ENCODE data around the gene TOM1L2. TPM values are rescaled to one million over a fixed set of nuclear protein-coding genes. Genes with fewer than 3 reads are reported as not detected.

Gene TOM1L2
- total RNA-seq, 2 experiments from 2014 or later = 29.5 to 32.0 TPM

DNA sequence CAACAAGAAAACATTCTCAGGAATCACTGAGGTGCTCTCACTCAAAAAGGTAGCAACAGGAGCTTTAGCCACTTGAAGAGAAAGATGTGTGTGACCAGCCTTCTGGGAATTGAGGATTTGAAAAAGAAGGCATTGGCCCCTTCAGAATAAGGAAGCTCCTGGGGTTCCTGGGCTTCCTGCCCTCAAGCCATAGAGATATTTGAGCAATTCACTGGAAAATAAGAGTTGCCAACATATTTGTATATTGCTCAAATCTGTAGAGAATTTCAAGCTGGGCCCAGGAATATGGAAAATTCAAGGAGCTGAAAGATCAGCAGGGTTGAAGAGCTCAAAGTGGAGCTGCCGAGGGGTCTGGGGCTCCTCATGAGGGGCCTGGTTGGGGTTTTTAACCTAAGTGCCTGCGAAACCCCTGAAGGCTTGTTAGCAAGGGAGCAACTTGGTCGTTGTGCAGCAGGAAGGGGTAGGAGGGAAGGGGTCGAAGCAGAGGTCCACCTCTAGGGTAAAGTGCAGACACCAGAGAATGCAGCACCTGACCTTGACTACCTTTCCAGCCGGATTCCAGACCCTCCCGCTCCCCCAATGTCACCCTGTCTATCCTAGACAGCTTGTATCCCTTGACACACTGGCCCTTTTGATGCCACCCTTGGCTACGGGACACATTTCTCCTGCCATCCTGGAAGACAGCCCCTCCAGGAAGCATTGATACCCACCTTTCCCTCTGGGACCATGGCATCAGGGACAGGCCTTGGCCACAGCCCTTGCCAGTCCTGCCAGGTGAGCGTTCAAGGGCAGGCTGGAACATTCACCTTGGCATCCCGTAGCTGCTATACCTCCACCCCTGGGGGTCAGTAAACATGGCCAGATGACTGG is 67.8 kb downstream of the TOM1L2 start:
- POLR2A ChIA-PET = no interaction called here
- CTCF ChIA-PET = interaction anchor here (1.1 kb wide), 1 partner anchor 16 kb away, joined by 3 read pairs; no protein-coding TSS in a partner anchor
- no peak for DNase-seq

DNA sequence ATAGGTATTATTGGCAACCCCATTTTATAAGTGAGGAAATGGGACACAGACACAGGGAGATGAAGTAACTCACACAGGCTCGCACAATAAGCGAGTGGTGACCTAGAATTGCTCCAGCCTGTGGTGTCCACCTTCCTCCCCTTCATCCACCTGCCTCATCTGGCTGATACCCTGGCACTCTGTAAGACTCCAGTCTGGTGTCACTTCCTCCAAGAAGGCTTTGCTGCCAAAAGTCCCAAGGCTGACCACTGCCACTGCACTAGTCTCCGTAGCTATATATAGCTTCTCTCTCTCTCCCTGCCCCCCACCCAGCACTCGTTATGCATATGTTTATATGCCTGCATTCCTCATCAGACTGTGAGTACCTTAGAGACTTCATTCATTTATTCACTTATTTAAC is 69.3 kb downstream of the TOM1L2 start:
- POLR2A ChIA-PET = no interaction called here
- no peak overlapping the region for H3K4me3 Mint-ChIP-seq
- H3K27ac Mint-ChIP-seq = no peak overlapping the region
- DNase-seq = no peak
- H3K36me3 Mint-ChIP-seq (ENCODE audit: low read depth) = peaks cover 13% of the 10 kb centered on the region
- H3K27me3 Mint-ChIP-seq = no peaks in the 10 kb centered on the region
- CTCF ChIA-PET = interaction anchor here (0.7 kb wide), 1 partner anchor 15 kb away, joined by 3 read pairs; no protein-coding TSS in a partner anchor
- no peaks in the 10 kb centered on the region for H3K9me3 Mint-ChIP-seq
- H3K4me1 Mint-ChIP-seq = peaks cover 5% of the 10 kb centered on the region

More for the DNA sequence above, 67.8 kb downstream of the TOM1L2 start:
- Mint-ChIP-seq H3K27me3 (no peaks in the 10 kb centered on the region), H3K4me1 (no peaks in the 10 kb centered on the region), H3K4me3 (no peak overlapping the region), H3K27ac (no peak overlapping the region), H3K36me3 (ENCODE audit: low read depth) (peaks cover 5% of the 10 kb centered on the region), H3K9me3 (no peaks in the 10 kb centered on the region)

DNA sequence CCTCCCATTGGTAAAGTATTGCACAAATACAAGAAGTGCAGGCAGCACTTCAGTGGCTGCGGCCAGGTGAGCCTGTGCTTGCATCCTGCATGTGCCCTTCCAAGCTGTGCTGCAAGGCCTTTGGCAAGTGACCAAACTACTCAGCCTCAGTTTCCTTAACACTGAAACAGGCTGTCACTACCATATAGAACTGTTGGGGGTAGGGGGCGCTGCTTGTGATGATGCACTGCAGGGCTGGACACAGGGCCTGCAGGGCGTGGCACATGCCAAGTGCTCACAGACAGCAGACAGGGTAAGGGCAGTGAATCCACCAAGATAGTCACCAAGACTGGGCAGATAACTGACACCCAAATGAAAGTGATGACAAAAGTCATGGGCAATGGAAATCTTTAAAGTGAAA is 69.8 kb downstream of the TOM1L2 start:
- Mint-ChIP-seq H3K27me3 (no peaks in the 10 kb centered on the region), H3K4me3 (no peak overlapping the region), H3K4me1 (peaks cover 8% of the 10 kb centered on the region), H3K27ac (no peak overlapping the region), H3K36me3 (ENCODE audit: low read depth) (peaks cover 15% of the 10 kb centered on the region), H3K9me3 (no peaks in the 10 kb centered on the region)
- DNase-seq = no peak
- POLR2A ChIA-PET = no interaction called here
- CTCF ChIA-PET = interaction anchor here (0.6 kb wide), 2 partner anchors 56 to 128 kb away, joined by 3 read pairs; no protein-coding TSS in a partner anchor

DNA sequence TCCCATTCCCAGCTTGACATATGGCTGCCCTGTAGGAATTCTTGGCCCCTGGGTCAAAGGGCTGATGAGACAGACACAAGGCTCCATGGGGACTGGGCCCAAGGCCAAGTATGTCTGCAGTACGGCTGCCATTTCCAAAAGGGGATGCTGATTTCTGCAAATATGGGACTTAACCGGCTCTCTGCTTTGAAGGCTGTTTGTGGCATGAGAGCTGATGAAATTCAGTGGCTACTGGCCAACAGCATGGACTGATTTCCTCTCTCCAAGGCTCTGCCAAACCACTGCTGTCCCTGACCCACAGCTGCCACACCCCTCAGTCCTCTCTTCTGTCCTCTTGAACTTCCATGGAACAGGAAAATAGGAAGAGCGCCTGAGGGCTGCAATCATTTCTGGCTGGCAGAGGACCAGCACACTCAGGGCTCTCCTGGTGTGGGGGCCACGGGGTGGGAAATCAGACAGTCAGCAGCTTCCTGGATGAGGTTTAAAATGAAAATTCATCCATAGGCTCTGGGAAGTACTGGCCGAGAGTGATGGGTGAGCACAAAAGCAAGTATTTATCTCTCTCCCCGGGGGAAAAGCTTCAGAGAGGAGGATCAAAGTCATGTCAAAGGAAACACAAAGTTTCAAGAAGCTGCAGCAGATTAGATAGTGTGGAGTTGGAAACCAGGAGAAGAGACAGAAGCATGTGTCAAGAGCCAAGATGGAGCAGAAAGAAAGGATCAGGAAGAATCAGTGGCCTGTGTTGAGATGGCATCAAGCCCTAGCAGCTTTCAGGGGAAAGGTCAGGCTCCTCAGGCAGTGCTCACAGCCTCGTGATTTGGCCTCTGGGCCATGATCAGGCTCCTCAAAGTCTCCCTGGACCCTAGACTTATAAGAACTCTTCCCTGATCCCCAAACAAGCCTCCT is 71.3 kb downstream of the TOM1L2 start:
- ChIA-PET CTCF (interaction anchor here (0.5 to 1.5 kb wide), 5 partner anchors 9 to 280 kb away, joined by 3 to 4 read pairs (median 3); no protein-coding TSS in a partner anchor), POLR2A (no interaction called here)
- Mint-ChIP-seq H3K4me1 (peaks cover 12% of the 10 kb centered on the region), H3K36me3 (ENCODE audit: low read depth) (peaks cover 13% of the 10 kb centered on the region), H3K4me3 (no peak overlapping the region), H3K27me3 (no peaks in the 10 kb centered on the region), H3K27ac (peak overlapping the region; percentile 31), H3K9me3 (no peaks in the 10 kb centered on the region)
- DNase-seq = no peak

DNA sequence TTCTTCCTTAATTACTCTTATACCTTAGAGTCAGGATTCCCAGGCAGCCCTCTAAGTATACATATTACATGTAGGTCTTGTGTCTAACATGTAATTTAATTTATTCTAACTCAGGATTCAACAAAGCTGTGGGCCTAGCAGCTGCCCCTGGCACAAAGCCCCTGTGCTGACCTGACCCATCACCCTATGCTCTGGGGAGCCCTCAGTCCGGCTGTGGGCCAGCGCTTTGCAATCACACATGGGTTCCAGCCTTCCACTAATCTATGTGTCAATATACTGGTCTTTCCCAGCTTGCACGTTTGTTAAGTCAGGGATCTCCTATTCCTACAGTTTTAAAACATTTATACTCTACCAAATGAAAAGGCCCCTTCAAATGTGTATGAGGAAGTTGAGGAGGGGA is 72.7 kb downstream of the TOM1L2 start:
- DNase-seq = no peak
- H3K4me1 Mint-ChIP-seq = peaks cover 12% of the 10 kb centered on the region
- ChIA-PET POLR2A (no interaction called here), CTCF (interaction anchor here (1.5 kb wide), 1 partner anchor 37 kb away, joined by 4 read pairs; no protein-coding TSS in a partner anchor)
- H3K4me3 Mint-ChIP-seq = no peak overlapping the region
- no peaks in the 10 kb centered on the region for H3K27me3 Mint-ChIP-seq
- H3K27ac Mint-ChIP-seq = no peak overlapping the region
- H3K36me3 Mint-ChIP-seq (ENCODE audit: low read depth) = peaks cover 13% of the 10 kb centered on the region
- H3K9me3 Mint-ChIP-seq = no peaks in the 10 kb centered on the region

DNA sequence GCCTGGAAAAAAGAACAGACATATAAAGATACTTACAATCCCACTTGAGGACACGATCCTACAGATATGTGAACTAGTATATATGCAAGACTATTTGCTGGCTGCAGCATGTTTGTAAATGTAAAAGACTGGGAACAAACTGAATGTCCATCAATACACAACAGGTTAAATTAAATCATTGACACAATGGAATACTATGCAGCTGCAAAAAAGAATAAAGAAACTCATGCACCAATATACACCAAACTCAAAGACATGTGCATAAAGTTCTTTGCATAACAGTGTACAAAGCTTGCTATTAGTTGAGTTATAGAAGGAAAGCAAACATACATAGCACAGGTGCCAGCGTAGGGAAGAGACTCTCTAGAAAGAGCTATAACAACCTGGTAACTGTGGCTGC is 73.5 kb downstream of the TOM1L2 start:
- Mint-ChIP-seq H3K4me1 (peaks cover 12% of the 10 kb centered on the region), H3K27ac (no peak overlapping the region), H3K4me3 (no peak overlapping the region), H3K27me3 (no peaks in the 10 kb centered on the region), H3K9me3 (no peaks in the 10 kb centered on the region), H3K36me3 (ENCODE audit: low read depth) (peaks cover 13% of the 10 kb centered on the region)
- no peak for DNase-seq
- ChIA-PET CTCF (no interaction called here), POLR2A (no interaction called here)

DNA sequence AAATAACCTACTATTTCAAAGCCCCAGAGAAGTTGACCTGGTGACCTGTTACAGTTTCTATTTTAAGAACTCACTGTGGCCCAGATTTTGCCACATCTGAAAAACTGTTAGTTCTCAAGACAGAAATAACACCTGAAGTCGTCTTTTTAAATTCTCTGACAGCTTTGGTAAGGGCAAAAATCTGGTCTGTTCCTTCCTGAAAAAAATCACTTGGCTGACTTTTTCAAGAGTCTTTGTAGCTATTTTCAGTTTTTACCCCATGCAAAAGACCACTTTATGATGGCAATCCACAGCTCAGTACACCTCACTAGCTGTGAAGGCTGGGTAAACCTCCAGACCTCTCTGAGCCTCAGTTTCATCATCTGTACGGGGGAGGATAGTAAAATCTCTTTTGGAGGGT is 74.8 kb downstream of the TOM1L2 start:
- Mint-ChIP-seq H3K4me1 (peaks cover 15% of the 10 kb centered on the region), H3K4me3 (no peak overlapping the region), H3K27me3 (no peaks in the 10 kb centered on the region), H3K36me3 (ENCODE audit: low read depth) (peaks cover 21% of the 10 kb centered on the region), H3K9me3 (no peaks in the 10 kb centered on the region), H3K27ac (no peak overlapping the region)
- no peak for DNase-seq
- POLR2A ChIA-PET = no interaction called here
- CTCF ChIA-PET = interaction anchor here (1.0 to 1.5 kb wide), 2 partner anchors 22 to 218 kb away, joined by 3 read pairs; no protein-coding TSS in a partner anchor

DNA sequence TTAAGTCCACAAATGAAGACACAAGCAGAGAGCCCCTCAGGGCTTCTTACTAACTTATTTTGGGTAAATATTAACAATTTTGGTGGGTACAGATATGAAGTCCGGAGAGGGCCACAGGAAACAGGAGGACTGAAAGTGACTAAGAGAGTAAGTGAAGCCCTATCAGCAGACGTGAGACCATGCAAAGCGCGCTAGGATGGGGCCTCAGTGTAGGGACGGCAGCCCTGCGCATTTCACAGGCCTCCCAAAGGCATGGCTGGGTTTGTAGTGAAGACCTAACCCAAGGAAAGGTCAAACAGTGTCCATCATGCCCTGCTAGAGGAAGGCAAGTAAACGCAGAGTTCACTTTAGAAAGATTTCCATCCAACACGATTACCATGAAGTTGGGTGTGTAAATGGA is 75.5 kb downstream of the TOM1L2 start:
- no peak overlapping the region for H3K27ac Mint-ChIP-seq
- ChIA-PET CTCF (interaction anchor here (1.5 kb wide), 1 partner anchor 217 kb away, joined by 3 read pairs; no protein-coding TSS in a partner anchor), POLR2A (no interaction called here)
- no peaks in the 10 kb centered on the region for H3K9me3 Mint-ChIP-seq
- no peaks in the 10 kb centered on the region for H3K27me3 Mint-ChIP-seq
- no peak overlapping the region for H3K4me3 Mint-ChIP-seq
- peaks cover 21% of the 10 kb centered on the region for H3K4me1 Mint-ChIP-seq
- no peak for DNase-seq
- peaks cover 21% of the 10 kb centered on the region for H3K36me3 Mint-ChIP-seq (ENCODE audit: low read depth)

DNA sequence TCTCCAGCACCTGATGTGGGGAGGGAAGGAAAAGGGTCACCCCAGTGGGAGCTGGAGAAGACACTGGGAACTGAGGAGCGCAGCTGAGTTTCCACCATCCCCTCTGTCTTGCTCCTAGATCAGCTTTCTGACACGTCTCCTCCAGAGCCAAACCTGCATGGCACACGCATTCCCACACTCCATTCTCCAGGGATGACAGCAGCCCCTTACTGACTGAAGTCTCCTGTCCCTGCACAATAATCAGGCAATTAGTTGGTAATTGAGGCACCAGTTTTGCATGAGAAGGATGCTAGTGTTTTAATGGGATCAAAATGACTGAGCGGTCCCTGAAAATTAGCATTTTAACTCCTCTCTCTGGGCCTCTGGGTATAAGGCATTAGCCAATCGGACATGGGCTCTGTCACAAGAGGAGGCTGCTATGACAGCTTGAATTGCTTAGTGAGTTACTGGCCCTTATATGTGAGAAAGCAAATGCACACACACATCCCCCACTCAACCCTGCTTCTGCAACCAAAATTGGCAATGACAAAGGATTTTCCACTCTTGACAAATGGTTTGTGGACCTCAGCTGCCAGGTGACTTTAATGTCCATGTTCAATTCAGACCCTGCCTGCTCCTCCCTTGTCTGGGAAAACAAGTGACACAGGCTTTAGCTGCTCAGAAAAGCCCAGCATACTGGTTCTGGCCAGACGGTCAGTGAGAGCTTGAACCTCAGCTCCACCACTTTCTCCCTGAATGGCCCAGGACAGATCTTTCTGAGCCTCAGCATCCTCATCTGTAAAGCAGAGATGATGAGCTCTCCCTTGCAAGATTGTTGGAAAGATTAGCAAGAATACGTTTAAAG is 78.2 kb downstream of the TOM1L2 start:
- H3K4me1 Mint-ChIP-seq = peaks cover 24% of the 10 kb centered on the region
- no peaks in the 10 kb centered on the region for H3K9me3 Mint-ChIP-seq
- ChIA-PET CTCF (interaction anchor here (0.6 to 0.9 kb wide), 2 partner anchors 25 to 88 kb away, joined by 3 read pairs; no protein-coding TSS in a partner anchor), POLR2A (no interaction called here)
- DNase-seq = no peak
- peaks cover 21% of the 10 kb centered on the region for H3K36me3 Mint-ChIP-seq (ENCODE audit: low read depth)
- H3K27me3 Mint-ChIP-seq = no peaks in the 10 kb centered on the region
- no peak overlapping the region for H3K4me3 Mint-ChIP-seq
- no peak overlapping the region for H3K27ac Mint-ChIP-seq

DNA sequence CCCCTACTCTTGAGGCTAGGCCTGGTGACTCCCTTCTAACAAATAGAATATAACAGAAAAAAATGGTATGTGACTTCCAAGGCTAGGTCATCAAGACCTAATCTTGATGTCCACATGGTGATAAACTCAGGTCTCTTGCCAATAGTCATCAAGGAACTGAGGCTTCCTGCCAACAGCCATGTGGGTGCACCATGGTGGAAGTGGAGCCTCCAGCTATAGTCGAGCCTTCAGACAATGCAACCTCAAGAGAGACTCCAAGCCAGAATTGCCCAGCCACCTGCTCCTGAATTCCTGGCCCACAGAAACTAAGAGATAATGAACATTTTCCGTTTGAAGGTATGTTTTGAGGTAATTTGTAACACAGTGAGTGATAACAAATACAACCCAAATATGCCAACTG is 79.5 kb downstream of the TOM1L2 start:
- Mint-ChIP-seq H3K36me3 (ENCODE audit: low read depth) (peaks cover 15% of the 10 kb centered on the region), H3K9me3 (no peaks in the 10 kb centered on the region), H3K27ac (no peak overlapping the region), H3K27me3 (no peaks in the 10 kb centered on the region), H3K4me1 (peaks cover 19% of the 10 kb centered on the region), H3K4me3 (no peak overlapping the region)
- DNase-seq = no peak
- ChIA-PET POLR2A (no interaction called here), CTCF (no interaction called here)

DNA sequence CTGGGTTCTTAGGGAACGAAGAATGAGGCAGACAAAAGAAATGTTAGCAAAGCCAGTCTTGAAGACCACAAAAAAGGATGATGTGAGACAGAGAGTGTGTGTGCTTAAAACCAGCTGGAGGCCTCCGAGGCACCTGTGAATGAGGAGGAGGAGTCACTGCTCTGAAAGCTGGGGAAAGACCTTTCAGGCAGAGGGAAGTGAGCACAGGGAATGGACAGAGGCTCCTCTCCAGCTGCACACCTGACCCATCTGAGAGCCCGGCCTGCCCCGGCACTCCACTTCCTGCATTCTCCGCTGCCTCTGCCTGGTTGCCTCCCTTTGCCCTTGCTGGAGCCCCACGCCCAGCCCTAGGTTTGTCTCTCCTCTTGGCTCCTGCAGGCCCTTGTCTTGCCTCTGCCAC is 80.2 kb downstream of the TOM1L2 start:
- Mint-ChIP-seq H3K36me3 (ENCODE audit: low read depth) (peaks cover 13% of the 10 kb centered on the region), H3K4me1 (peaks cover 12% of the 10 kb centered on the region), H3K9me3 (no peaks in the 10 kb centered on the region), H3K27me3 (no peaks in the 10 kb centered on the region), H3K4me3 (no peak overlapping the region), H3K27ac (peak overlapping the region; percentile 51)
- ChIA-PET CTCF (interaction anchor here (0.6 to 2.1 kb wide), 3 partner anchors 8 to 179 kb away, joined by 4 to 13 read pairs (median 4); no protein-coding TSS in a partner anchor), POLR2A (no interaction called here)
- DNase-seq = no peak
